ENCODE data around the gene BLVRA.

Gene BLVRA

DNA sequence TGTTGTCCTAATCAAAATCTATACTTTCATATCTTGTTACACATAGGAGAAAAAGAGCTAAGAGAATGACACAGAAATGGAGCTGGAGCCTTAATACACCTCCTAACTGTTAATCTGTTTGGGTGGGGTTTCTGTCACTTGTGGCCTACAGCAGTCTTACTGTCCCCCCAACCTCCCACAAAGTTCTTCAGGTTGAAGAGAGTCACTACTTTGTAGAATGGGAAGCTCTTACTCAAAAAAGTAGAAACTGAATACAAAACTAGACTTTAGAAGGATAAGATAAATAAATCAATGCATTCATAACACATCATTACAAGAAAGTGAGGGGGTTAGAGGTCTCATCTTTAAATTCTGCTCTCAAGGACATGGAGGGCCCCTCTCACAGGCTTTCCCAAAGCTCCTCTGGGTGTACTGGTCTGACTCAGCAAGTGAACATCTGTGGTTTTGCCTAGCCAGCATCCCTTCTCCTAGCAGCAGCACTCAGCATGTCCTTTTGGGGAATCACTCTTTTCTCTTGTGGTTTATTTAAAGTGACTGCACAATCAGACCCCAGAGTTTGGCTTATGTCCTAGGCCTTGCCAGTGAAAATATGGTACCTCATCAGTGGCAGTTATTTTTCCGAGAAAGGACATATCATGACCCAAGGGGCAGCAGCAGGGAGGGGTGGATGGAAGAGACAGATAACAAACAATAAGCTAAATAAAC is 2.0 kb upstream of the BLVRA start:
- in situ Hi-C loops (cut with HindIII; ENCODE audit: low pct_unique_long_range_greater_than_20kb, low sequenced_read_pairs), result no loop called here
- TF ChIP-seq JUND (IDR thresholded peaks at IDR 0.05; ENCODE audit: low read depth), result no peak
- DNase-seq (ENCODE audit: low read depth in 1 of 2, low spot score in 1 of 2), result no peak

DNA sequence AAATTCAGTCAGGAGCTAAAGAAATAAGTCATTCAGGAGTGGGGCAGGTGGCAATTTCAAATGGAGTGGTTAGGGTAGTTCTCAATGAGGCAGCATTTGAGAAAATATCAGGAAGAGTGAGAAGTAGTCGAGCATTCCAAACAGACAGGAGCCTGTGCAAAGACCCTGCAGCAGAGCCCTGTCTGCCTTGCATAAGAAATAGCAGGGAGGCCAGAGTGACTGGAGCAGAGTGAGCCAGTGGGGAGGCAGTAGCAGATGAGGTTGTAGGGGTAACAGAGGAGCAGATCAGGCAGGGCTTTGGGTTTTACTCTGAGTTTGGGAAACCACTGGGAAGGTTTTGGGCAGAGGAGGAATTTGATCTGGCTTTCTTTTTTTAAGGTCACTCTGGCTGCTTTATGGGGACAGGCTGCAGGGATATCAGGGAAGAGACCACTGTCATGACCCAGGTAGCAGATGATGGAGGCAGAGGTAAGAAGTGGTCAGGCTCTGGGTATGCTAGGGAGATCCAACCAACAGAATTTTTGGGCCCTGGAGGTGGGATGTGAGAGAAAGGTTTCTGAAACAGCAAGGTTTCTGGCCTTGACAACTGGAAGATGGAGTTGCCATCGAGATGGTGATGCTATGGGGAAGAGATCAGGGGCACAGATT is 1.3 kb upstream of the BLVRA start:
- no peak for TF ChIP-seq JUND (IDR thresholded peaks at IDR 0.05; ENCODE audit: low read depth)
- in situ Hi-C loops (cut with HindIII; ENCODE audit: low pct_unique_long_range_greater_than_20kb, low sequenced_read_pairs), result no loop called here
- DNase-seq (ENCODE audit: low read depth in 1 of 2, low spot score in 1 of 2), result no peak

DNA sequence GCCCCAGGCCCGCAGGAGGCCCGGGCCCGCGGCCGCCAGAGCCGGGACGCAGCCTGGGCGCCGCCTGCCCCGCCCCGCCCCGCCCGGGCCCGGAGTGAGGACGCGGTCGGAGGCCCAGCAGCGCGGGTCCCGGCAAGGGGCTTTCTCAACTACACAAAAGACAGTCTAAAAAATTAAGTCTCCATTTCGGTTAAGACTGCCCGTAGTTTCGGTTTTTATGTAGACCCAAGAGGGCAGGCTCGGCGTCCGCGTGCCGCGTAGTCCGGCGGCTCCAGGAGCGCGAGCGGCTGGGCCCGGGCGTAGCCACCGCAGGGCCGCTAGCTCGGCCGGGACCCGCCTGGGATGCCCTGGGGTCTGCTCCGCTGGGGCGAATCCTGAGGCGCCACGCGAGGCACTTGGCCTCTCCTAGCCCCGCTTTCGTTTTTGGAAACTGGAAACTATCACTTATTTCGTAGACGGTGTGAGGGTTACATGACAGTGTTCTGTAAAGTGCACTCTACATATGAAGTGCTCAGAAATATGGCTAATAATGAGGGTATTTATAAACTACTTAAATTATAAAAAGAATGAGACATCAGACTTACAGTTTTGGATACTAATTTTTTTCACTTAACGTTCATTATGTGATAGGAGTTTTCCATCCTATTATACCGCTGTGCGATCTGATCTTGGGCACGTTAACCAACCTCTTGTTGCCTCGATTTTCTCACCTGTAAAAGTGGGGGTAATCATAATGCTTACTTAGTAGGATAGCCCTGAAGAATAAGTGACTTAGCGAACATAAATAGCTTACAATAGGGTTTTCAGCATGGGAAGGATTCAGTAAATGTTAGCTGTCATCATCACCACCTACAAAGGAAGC is 573 bp downstream of the BLVRA start:
- in situ Hi-C loops (cut with HindIII; ENCODE audit: low pct_unique_long_range_greater_than_20kb, low sequenced_read_pairs), result no loop called here
- TF ChIP-seq JUND (IDR thresholded peaks at IDR 0.05; ENCODE audit: low read depth), result no peak
- peak; percentile 53 to 56 for DNase-seq (ENCODE audit: low read depth in 1 of 2, low spot score in 1 of 2)

DNA sequence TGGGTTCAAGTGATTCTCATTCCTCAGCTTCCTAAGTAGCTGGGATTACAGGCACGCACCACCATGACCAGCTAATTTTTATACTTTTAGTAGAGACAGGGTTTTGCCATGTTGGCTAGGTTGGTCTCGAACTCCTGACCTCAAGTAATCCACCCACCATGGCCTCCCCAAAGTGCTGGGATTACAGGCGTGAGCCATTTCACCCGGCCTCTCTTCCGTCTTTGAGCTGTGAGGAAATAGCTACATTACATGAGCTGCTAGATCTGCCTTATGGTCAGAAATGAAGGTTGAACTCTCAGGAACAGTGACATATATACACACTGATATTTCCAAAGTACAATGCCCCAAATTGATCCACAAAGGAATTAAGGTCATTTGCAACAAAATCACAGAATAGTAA is 2.4 kb downstream of the BLVRA start:
- no peak for TF ChIP-seq JUND (IDR thresholded peaks at IDR 0.05; ENCODE audit: low read depth)
- no peak for DNase-seq (ENCODE audit: low read depth in 1 of 2, low spot score in 1 of 2)
- in situ Hi-C loops (cut with HindIII; ENCODE audit: low pct_unique_long_range_greater_than_20kb, low sequenced_read_pairs), result no loop called here

DNA sequence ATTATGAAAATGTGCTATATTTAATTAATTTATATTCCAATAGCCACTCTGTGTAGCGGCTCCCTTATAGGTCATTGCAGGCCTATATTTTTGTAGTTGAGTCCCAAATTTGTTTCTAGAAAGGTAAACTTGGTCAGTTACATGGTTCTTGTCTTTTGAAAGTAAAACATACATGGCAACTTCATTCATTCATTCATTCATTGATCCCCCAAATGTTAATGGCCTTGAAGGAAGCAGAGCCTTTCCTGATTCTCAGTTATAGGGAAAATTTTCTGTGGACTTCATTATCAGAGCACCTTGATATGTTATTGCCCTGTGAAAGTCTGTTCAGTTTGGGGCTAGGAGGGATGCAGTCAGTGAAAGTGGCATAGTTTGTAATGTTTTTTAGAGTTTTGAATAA is 2.9 kb downstream of the BLVRA start:
- no peak for TF ChIP-seq JUND (IDR thresholded peaks at IDR 0.05; ENCODE audit: low read depth)
- in situ Hi-C loops (cut with HindIII; ENCODE audit: low pct_unique_long_range_greater_than_20kb, low sequenced_read_pairs), result no loop called here
- DNase-seq (ENCODE audit: low read depth in 1 of 2, low spot score in 1 of 2), result no peak

DNA sequence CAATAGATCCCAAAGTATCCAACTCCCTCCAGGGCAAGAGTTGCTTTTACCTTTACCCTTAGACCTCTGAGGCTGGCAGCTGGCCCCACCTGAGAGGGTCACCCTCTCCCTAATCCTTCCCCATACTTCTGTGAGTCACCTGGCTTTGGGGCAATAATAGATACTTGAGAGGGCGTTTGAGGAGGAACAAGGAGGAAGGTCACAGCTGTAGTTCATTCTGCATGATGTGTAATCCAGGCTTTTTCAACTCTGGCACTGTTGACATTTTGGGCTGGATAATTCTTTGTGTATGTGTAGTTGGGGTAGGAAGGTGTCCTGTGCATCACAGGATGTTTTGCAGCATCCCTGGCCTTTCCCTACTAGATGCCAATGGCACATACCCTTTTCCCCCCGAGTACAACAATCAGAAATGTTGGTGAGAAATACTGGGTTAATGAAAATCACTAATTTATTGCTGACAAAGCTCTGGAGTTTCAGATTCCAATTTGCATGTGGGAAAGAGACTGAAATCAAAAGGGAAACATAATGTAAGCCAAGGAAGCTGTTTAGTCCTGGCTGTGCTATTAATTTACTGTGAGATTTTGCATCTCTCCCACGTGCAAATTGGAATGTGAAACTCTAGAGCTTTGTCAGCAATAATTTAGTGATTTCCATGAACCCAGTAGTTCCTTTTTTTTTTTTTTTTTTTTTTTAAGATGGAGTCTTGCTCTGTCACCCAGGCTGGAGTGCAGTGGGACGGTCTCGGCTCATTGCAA is 3.6 kb downstream of the BLVRA start:
- DNase-seq (ENCODE audit: low read depth in 1 of 2, low spot score in 1 of 2), result peak in 1 of 2 experiments; percentile 48
- in situ Hi-C loops (cut with HindIII; ENCODE audit: low pct_unique_long_range_greater_than_20kb, low sequenced_read_pairs), result no loop called here
- TF ChIP-seq JUND (IDR thresholded peaks at IDR 0.05; ENCODE audit: low read depth), result no peak

DNA sequence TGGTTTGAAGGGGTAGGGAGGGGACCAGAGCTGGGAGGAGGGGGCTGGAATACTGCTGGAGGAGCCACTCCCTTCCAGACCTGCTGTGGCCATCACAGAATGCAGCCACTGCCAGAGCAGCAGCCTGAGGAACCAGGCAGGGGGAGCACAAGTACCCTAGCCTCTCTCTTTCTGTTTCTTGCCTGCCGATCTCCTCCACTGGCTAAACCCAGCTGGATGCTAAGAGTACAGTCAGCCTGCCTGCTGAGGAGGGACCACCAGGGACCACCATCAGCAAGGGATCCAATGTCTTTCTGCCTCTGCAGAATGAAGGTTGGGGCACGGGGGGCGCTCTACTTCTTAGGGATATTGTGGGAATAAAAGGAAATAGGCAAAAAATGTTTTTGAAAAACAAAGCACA is 4.7 kb downstream of the BLVRA start:
- in situ Hi-C loops (cut with HindIII; ENCODE audit: low pct_unique_long_range_greater_than_20kb, low sequenced_read_pairs), result no loop called here
- peak in 1 of 2 experiments; percentile 26 for DNase-seq (ENCODE audit: low read depth in 1 of 2, low spot score in 1 of 2)
- no peak for TF ChIP-seq JUND (IDR thresholded peaks at IDR 0.05; ENCODE audit: low read depth)

DNA sequence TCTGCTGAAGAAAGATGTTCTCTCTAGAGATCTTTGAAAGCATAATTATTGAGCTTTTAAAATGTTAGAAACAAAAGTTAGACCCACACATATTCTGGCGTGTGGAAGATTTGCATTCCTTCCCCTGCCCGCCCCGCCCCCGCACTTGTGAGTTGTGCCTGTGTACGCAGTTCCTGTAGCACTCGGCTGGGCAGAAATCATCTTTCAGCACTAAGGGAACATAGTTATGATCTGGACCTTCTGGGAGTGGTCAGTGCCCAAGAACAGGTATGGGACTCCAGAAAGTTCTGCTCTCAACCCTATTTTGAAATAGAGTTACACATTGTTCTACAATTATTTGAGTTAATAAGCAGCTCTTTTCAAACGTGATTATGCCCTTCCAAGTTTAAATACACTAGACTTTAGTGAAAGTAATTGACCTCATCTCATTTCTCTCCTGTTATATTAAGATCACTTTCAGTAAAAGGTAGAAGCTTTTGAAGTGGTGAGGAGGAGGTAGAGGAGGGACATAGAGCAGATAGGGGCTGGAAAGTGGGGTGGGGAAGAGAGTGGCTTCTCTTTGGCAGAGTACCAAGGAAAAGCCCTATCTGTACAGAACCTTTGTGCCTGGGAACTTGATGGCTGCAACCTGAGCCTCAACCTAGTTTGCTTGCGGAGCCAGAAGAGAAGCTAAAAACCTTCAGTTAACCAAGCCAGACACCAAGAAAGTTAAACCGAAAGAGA is 5.7 kb downstream of the BLVRA start:
- TF ChIP-seq JUND (IDR thresholded peaks at IDR 0.05; ENCODE audit: low read depth), result no peak
- DNase-seq (ENCODE audit: low read depth in 1 of 2, low spot score in 1 of 2), result peak; percentile 42 to 83
- in situ Hi-C loops (cut with HindIII; ENCODE audit: low pct_unique_long_range_greater_than_20kb, low sequenced_read_pairs), result no loop called here

DNA sequence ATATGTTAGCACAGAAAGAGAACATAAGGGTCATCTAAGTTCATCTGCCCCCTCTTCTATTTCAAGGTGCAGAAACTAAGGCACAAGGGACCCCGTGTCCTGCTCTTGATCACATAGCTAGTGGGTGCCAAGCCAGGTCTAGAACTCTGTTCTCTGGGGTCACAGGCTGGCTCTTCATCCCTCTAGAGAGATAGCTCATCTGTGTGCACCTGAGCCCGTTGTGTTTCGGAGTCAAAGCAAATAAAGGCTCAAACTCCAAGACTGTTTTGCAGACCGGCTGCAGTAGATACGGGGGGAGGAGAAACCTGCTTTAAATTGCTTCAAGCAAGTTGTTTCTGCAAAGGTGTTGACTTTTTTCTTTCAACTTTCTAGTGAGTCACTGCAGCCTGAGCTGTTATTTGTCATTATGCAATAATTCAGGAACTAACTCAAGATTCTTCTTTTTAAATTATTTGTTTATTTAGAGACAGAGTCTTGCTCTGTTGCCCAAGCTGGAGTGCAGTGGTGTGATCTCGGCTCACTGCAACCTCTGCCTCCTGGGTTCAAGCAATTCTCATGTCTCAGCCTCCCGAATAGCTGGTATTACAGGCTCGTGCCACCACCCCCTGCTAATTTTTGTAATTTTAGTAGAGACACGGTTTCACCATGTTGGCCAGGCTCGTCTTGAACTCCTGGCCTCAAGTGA is 6.5 kb downstream of the BLVRA start:
- in situ Hi-C loops (cut with HindIII; ENCODE audit: low pct_unique_long_range_greater_than_20kb, low sequenced_read_pairs), result no loop called here
- peak; percentile 54; the same call in 1 of the 2 replicates for TF ChIP-seq JUND (IDR thresholded peaks at IDR 0.05; ENCODE audit: low read depth)
- DNase-seq (ENCODE audit: low read depth in 1 of 2, low spot score in 1 of 2), result peak; percentile 58 to 94

DNA sequence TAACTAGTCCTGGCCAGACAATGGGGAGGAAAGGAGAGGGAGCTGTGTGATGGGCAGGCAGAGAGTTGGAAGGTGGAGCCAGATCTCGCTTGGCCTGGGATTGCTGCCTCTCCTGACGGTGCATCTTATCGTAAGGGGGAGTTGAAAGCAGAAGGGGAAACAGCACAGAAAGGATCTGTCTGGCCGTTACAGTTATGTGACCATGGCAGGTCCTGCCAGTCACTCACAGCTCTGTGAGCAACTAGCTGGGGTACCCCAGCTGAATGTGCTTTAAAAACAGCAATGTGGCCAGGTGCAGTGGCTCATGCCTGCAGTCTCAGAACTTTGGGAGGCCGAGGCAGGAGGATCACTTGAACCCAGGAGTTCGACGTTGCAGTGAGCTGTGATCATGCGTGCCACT is 8.1 kb downstream of the BLVRA start:
- peak in 1 of 2 experiments; percentile 24 for DNase-seq (ENCODE audit: low read depth in 1 of 2, low spot score in 1 of 2)
- in situ Hi-C loops (cut with HindIII; ENCODE audit: low pct_unique_long_range_greater_than_20kb, low sequenced_read_pairs), result no loop called here
- no peak for TF ChIP-seq JUND (IDR thresholded peaks at IDR 0.05; ENCODE audit: low read depth)

DNA sequence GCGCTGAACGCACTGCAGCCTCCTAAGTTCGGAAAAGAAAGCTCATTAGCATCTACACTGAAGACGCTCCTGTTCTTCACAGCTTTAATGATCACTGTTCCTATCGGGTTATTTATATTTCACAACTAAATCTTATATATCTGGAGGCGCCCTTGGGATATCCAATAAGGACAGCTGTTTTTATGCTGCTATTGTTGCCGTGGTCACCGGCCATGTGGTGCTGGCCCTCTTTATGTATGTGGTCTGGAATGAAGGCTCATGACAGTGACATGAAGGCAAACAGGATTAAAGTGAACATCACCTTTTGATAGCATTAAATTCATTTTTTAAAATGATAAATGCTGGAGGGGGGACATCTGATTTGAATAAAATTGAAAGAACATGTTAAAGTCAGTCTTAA is 8.8 kb downstream of the BLVRA start:
- no peak for DNase-seq (ENCODE audit: low read depth in 1 of 2, low spot score in 1 of 2)
- in situ Hi-C loops (cut with HindIII; ENCODE audit: low pct_unique_long_range_greater_than_20kb, low sequenced_read_pairs), result no loop called here
- no peak for TF ChIP-seq JUND (IDR thresholded peaks at IDR 0.05; ENCODE audit: low read depth)

Measured in T47D (cell line).